Lower lobe of right lung (tissue), 2 donors: ENCODE data around the gene KCNG2. TPM values are rescaled to one million over a fixed set of nuclear protein-coding genes. Genes with fewer than 3 reads are reported as not detected.

Source experiments
- ATAC-seq, 2 donors: fragments of 200-7000 bp; cut with Tn5 transposase; one replicate each; pipeline ENCODE4 v1.9.1; 2020 to 2022; ENCODE audit warnings: mild to moderate bottlenecking in 2 of 2, moderate library complexity in 2 of 2
- DNase-seq: peaks from one replicate; pipeline ENCODE4 v3.0.0-alpha.2; 2020
- H3K27ac ChIP-seq: fragments of 200-600 bp; one replicate; pipeline ENCODE4 v1.8.0; 2022
- H3K27me3 ChIP-seq: fragments of 200-600 bp; one replicate; pipeline ENCODE4 v1.8.0; 2022; ENCODE audit warnings: low read depth
- H3K36me3 ChIP-seq: fragments of 200-600 bp; one replicate; pipeline ENCODE4 v1.8.0; 2022; ENCODE audit warnings: mild to moderate bottlenecking
- H3K4me1 ChIP-seq: fragments of 200-600 bp; one replicate; pipeline ENCODE4 v1.8.0; 2022
- H3K4me3 ChIP-seq: fragments of 200-600 bp; one replicate; pipeline ENCODE4 v1.8.0; 2022; ENCODE audit warnings: mild to moderate bottlenecking
- H3K9me3 ChIP-seq: fragments of 200-600 bp; one replicate; pipeline ENCODE4 v1.8.0; 2022
- intact Hi-C: fragments of 100-400 bp; cut with DNase I; formaldehyde crosslinking; loops from one replicate; pipeline ENCODE4 v1.11.0; 2022
- total RNA-seq: library from RNA; stranded (reverse); fragmentation: NEBNext Ultra II Directional; extraction: Animal tissue kit (Norgen Biotek cat#: 25700); gene quantifications from one replicate; pipeline ENCODE4 v1.2.1, GENCODE V29; 2021
- TF ChIP-seq, protein P1 (sequence below): fragments of 200-600 bp; IDR thresholded peaks from one replicate; pipeline ENCODE4 v1.8.0; 2022; ENCODE audit warnings: antibody characterized with exemption, mild to moderate bottlenecking
- donor health status: DM: no; HTN: yes; CAD: no; lungs with severe emphysema.

Gene KCNG2
- total RNA-seq, 1 donor from 2014 or later = 0.50 TPM

DNA sequence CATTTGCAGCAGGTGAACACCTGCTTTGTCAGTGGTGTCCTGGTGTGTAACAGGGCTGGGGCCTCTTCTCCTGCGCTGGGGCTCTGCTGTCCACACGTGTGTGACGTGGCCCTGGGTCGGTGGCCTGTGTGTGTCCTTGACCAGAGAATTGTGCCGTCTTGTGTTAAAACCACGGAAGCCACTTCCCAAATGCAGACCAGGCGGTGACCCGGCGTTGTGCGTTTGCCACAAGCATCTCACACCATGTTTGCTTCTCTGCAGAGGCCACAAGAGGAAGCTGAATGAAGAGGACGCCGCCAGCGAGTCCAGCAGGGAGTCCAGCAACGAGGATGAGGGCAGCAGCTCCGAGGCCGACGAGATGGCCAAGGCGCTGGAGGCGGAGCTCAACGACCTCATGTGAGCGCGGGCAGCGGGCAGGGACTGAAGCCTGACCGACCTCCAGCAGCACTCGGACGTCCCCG, 44.3 kb upstream of the KCNG2 start:
- Histone ChIP-seq H3K4me1 (no peaks in the 10 kb centered on the region), H3K4me3 (no peak overlapping the region), H3K36me3 (peaks cover 50% of the 10 kb centered on the region), H3K9me3 (no peaks in the 10 kb centered on the region), H3K27me3 (no peaks in the 10 kb centered on the region), H3K27ac (no peak overlapping the region)
- intact Hi-C loops = no loop called here
- ATAC-seq = no peak
- TF ChIP-seq, protein P1, sequence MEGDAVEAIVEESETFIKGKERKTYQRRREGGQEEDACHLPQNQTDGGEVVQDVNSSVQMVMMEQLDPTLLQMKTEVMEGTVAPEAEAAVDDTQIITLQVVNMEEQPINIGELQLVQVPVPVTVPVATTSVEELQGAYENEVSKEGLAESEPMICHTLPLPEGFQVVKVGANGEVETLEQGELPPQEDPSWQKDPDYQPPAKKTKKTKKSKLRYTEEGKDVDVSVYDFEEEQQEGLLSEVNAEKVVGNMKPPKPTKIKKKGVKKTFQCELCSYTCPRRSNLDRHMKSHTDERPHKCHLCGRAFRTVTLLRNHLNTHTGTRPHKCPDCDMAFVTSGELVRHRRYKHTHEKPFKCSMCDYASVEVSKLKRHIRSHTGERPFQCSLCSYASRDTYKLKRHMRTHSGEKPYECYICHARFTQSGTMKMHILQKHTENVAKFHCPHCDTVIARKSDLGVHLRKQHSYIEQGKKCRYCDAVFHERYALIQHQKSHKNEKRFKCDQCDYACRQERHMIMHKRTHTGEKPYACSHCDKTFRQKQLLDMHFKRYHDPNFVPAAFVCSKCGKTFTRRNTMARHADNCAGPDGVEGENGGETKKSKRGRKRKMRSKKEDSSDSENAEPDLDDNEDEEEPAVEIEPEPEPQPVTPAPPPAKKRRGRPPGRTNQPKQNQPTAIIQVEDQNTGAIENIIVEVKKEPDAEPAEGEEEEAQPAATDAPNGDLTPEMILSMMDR = no peak
- DNase-seq = no peak

GRCh38 chr18:79754022-79754761, 43.5 kb upstream of the KCNG2 start:
- no peak for DNase-seq
- TF ChIP-seq, protein P1 = no peak
- Histone ChIP-seq H3K36me3 (peaks cover 43% of the 10 kb centered on the region), H3K4me1 (no peaks in the 10 kb centered on the region), H3K4me3 (no peak overlapping the region), H3K9me3 (peaks cover 5% of the 10 kb centered on the region), H3K27me3 (no peaks in the 10 kb centered on the region), H3K27ac (no peak overlapping the region)
- intact Hi-C loops = no loop called here
- no peak for ATAC-seq

DNA sequence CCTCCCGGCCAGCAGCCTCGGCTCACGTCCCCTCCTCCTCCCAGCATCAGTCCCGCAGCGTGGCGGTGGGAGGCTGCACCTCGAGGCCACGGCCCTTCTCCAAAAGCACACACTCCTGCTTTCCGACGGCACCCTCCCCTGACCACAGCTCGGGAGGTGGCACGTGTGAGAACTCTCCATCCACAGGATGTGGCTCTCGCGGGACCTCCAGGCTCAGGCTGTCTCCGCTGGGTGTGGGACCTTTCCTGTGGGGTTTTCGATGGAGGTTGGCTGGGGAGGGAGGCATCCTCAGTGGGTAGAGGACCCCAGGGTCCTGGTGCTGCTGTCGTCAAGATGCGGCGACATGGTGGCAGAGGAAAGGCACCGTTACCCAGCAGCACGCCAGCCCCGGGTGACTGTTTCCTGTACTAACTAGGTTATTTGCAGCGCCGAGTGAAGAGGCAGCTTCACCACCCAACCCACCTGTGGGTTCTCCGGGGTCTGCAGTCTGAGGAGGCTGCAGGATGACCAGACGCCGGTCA, 42.8 kb upstream of the KCNG2 start:
- H3K27ac ChIP-seq = no peak overlapping the region

GRCh38 chr18:79755496-79756142, 42.1 kb upstream of the KCNG2 start:
- Histone ChIP-seq H3K27ac (no peak overlapping the region), H3K36me3 (peaks cover 34% of the 10 kb centered on the region), H3K4me3 (no peak overlapping the region), H3K27me3 (no peaks in the 10 kb centered on the region), H3K9me3 (peaks cover 9% of the 10 kb centered on the region), H3K4me1 (no peaks in the 10 kb centered on the region)
- intact Hi-C loops = no loop called here
- TF ChIP-seq, protein P1 = no peak
- peak in 1 of 2 donors; percentile 25 for ATAC-seq
- no peak for DNase-seq

More for the DNA sequence above, 42.8 kb upstream of the KCNG2 start:
- no peak for DNase-seq
- Histone ChIP-seq H3K27me3 (no peaks in the 10 kb centered on the region), H3K4me3 (no peak overlapping the region), H3K4me1 (no peaks in the 10 kb centered on the region), H3K36me3 (peaks cover 39% of the 10 kb centered on the region), H3K9me3 (peaks cover 9% of the 10 kb centered on the region)
- ATAC-seq = no peak
- TF ChIP-seq, protein P1 = no peak
- intact Hi-C loops = no loop called here

DNA sequence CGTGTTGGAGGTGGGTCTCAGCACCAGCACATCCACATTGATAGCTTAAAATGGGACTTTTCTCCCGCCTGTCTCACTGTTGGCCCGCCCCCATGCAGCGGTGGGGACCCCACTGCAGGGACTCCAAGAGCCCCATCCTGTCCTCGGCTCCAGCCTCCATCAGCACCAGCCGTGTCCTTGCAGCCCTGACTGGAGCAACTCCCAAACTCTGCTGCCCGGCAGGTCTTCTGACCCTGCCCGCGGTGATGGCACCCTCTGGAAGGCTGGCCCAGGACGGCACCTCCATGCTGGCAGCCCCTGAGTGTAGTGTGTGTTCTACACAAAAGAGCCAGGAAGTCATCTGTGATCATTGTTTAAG, 41.6 kb upstream of the KCNG2 start:
- TF ChIP-seq, protein P1 = no peak

More for the DNA sequence above, 41.6 kb upstream of the KCNG2 start:
- Histone ChIP-seq H3K27ac (no peak overlapping the region), H3K9me3 (peaks cover 9% of the 10 kb centered on the region), H3K4me3 (no peak overlapping the region), H3K36me3 (peaks cover 34% of the 10 kb centered on the region), H3K4me1 (no peaks in the 10 kb centered on the region), H3K27me3 (no peaks in the 10 kb centered on the region)
- DNase-seq (no peak), ATAC-seq (peak in 1 of 2 donors; percentile 9)
- intact Hi-C loops = no loop called here
